Testis (tissue), 2 donors: ENCODE measurements around the gene METTL27.

Source experiments
- POLR2A ChIP-seq: fragments of 450-650 bp; IDR thresholded peaks from one replicate; pipeline ENCODE4 v1.6.1; 2017; ENCODE audit warnings: antibody characterized with exemption, mild to moderate bottlenecking, moderate library complexity
- TF ChIP-seq, protein P1 (sequence below), 3 experiments: fragments of 450-650 bp in 2 of 3; fragments of 200-600 bp in 1 of 3; sonication (generic) in 1 of 3; IDR thresholded peaks; one replicate each; pipeline ENCODE4 v1.5.1; 2016 to 2019; ENCODE audit warnings: antibody characterized with exemption in 3 of 3, mild to moderate bottlenecking in 2 of 3, moderate library complexity in 1 of 3

GRCh38 chr7:73861305-73861704 lies 19.0 kb upstream of the METTL27 start:
- no peak for TF ChIP-seq POLR2A
- TF ChIP-seq, protein P1, sequence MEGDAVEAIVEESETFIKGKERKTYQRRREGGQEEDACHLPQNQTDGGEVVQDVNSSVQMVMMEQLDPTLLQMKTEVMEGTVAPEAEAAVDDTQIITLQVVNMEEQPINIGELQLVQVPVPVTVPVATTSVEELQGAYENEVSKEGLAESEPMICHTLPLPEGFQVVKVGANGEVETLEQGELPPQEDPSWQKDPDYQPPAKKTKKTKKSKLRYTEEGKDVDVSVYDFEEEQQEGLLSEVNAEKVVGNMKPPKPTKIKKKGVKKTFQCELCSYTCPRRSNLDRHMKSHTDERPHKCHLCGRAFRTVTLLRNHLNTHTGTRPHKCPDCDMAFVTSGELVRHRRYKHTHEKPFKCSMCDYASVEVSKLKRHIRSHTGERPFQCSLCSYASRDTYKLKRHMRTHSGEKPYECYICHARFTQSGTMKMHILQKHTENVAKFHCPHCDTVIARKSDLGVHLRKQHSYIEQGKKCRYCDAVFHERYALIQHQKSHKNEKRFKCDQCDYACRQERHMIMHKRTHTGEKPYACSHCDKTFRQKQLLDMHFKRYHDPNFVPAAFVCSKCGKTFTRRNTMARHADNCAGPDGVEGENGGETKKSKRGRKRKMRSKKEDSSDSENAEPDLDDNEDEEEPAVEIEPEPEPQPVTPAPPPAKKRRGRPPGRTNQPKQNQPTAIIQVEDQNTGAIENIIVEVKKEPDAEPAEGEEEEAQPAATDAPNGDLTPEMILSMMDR (IDR thresholded peaks at IDR 0.05) = no peak
